HL-60 (cell line): ENCODE results near the gene AKAP8.

Source experiments
- DNase-seq, 2 experiments: peaks; one replicate each; pipeline ENCODE4 v3.0.0-alpha.2; 2010 to 2020; ENCODE audit warnings: low read depth in 1 of 2, low spot score in 1 of 2
- H3K27ac ChIP-seq: fragments of 250-450 bp; sonication (Bioruptor Pico); replicated peaks from 2 replicates; pipeline ENCODE4 v1.5.1; 2020; ENCODE audit warnings: mild to moderate bottlenecking, moderate library complexity
- H3K27me3 ChIP-seq: fragments of 250-450 bp; sonication (Bioruptor Pico); 2 replicates; pipeline ENCODE4 v1.5.1; 2021; ENCODE audit warnings: mild to moderate bottlenecking, moderate library complexity; ENCODE audit not compliant: insufficient read depth, poor library complexity, severe bottlenecking
- H3K4me3 ChIP-seq: replicated peaks from 2 replicates; pipeline ENCODE4 v1.5.1; 2011; ENCODE audit warnings: mild to moderate bottlenecking, control low read depth, low read length; ENCODE audit not compliant: insufficient read depth
- GABPA ChIP-seq: IDR thresholded peaks from 2 replicates; pipeline ENCODE4 v1.6.1; 2012; ENCODE audit warnings: low read depth
- POLR2AphosphoS5 ChIP-seq: IDR thresholded peaks from 2 replicates; pipeline ENCODE4 v1.6.1; 2012; ENCODE audit warnings: low read depth
- SPI1 ChIP-seq: IDR thresholded peaks from 2 replicates; pipeline ENCODE4 v1.6.1; 2012; ENCODE audit warnings: low read depth, mild to moderate bottlenecking, borderline replicate concordance
- TF ChIP-seq, protein P1 (sequence below): IDR thresholded peaks from one replicate; pipeline ENCODE4 v1.5.1; 2011; ENCODE audit warnings: low read length, control low read depth, inconsistent platforms; ENCODE audit not compliant: insufficient read depth
- TF ChIP-seq, protein P2 (sequence below): IDR thresholded peaks from 2 replicates; pipeline ENCODE4 v1.6.1; 2012; ENCODE audit warnings: low read depth; ENCODE audit not compliant: insufficient replicate concordance

AKAP8 gene

DNA sequence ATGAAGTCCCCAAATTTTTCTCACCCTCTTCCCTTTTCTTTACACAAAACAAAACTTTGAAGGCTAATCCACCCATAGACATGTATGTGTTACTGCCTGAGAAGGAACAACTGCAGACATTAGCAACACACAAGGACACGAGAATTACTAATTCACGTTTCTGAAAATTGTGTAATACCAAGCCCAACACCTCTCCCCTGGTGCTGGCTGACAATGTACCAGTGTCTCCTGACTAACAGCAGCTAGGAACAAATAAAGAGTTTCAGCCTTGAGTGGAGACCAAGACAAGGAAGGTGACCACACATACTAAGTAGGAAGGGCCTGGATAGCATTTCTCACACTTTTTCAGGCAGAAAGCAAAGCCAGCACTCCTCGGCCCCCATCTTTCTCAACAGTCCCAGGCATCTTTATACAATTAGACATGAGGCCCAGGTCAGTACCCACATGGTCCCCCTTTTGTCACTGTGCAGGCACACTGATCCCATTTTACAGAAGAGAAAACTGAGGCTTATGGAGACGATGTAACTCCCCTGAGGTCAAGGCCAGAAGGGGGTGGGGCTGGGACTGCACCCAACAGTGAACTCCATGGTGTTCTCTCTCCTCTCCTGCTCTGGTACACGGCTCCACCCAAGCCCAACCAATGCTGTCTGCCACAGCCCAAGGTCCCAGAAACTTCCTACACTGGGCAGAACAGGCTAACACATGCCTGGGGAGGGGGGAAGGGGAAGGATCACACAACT is 55.9 kb downstream of the AKAP8 start:
- DNase-seq = peak; percentile 40 to 66
- TF ChIP-seq SPI1 = no peak
- TF ChIP-seq, protein P1, sequence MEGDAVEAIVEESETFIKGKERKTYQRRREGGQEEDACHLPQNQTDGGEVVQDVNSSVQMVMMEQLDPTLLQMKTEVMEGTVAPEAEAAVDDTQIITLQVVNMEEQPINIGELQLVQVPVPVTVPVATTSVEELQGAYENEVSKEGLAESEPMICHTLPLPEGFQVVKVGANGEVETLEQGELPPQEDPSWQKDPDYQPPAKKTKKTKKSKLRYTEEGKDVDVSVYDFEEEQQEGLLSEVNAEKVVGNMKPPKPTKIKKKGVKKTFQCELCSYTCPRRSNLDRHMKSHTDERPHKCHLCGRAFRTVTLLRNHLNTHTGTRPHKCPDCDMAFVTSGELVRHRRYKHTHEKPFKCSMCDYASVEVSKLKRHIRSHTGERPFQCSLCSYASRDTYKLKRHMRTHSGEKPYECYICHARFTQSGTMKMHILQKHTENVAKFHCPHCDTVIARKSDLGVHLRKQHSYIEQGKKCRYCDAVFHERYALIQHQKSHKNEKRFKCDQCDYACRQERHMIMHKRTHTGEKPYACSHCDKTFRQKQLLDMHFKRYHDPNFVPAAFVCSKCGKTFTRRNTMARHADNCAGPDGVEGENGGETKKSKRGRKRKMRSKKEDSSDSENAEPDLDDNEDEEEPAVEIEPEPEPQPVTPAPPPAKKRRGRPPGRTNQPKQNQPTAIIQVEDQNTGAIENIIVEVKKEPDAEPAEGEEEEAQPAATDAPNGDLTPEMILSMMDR = no peak
- TF ChIP-seq, protein P2, sequence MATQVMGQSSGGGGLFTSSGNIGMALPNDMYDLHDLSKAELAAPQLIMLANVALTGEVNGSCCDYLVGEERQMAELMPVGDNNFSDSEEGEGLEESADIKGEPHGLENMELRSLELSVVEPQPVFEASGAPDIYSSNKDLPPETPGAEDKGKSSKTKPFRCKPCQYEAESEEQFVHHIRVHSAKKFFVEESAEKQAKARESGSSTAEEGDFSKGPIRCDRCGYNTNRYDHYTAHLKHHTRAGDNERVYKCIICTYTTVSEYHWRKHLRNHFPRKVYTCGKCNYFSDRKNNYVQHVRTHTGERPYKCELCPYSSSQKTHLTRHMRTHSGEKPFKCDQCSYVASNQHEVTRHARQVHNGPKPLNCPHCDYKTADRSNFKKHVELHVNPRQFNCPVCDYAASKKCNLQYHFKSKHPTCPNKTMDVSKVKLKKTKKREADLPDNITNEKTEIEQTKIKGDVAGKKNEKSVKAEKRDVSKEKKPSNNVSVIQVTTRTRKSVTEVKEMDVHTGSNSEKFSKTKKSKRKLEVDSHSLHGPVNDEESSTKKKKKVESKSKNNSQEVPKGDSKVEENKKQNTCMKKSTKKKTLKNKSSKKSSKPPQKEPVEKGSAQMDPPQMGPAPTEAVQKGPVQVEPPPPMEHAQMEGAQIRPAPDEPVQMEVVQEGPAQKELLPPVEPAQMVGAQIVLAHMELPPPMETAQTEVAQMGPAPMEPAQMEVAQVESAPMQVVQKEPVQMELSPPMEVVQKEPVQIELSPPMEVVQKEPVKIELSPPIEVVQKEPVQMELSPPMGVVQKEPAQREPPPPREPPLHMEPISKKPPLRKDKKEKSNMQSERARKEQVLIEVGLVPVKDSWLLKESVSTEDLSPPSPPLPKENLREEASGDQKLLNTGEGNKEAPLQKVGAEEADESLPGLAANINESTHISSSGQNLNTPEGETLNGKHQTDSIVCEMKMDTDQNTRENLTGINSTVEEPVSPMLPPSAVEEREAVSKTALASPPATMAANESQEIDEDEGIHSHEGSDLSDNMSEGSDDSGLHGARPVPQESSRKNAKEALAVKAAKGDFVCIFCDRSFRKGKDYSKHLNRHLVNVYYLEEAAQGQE = no peak
- TF ChIP-seq POLR2AphosphoS5 = no peak
- TF ChIP-seq GABPA = no peak
- Histone ChIP-seq H3K4me3 (no peak overlapping the region), H3K27ac (no peak overlapping the region), H3K27me3 (no peaks in the 10 kb centered on the region)

DNA sequence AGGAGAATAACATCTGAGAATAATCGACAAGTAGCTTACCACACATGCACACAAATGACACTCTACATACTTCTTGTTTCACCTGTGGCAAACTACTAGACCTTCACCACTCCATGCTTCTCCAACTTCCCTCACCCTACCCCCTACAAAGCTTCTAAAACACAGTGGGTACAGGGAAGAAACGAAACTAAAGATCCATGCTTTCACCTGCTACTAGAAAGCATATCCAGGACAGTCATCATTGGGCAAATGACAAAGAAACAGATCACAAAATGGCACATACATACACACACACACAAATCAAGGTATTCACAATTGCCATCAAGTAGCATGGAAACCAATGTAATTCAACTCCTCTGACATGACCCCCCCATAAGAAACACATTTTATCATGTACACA is 57.8 kb downstream of the AKAP8 start:
- TF ChIP-seq, protein P2 = no peak
- TF ChIP-seq, protein P1 = no peak
- H3K27me3 ChIP-seq = no peaks in the 10 kb centered on the region
- H3K4me3 ChIP-seq = no peak overlapping the region
- DNase-seq = no peak
- no peak overlapping the region for H3K27ac ChIP-seq

DNA sequence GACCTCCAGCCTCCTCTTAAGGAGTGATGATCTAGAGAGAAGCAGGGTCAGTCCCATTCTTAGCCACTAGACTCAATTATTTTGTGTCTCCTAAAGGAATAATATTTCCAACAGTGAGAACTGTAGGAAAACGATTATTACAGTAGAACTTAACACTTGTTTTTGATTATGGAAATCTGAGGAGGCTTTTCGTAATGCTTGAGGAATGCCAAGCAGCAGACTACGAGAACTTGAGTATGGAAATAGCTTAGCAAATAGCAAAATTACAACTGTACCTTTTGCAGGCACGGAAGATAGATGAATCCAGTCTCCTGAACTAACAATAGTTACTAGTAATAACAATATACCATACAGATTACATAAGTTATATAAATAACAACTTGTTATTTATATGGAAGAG is 59.5 kb downstream of the AKAP8 start:
- H3K27me3 ChIP-seq = no peaks in the 10 kb centered on the region
- no peak overlapping the region for H3K4me3 ChIP-seq
- no peak for DNase-seq
- TF ChIP-seq SPI1 (no peak), GABPA (no peak), POLR2AphosphoS5 (no peak)
- TF ChIP-seq, protein P1 = no peak
- TF ChIP-seq, protein P2 = no peak
- no peak overlapping the region for H3K27ac ChIP-seq
